ENCODE measurements around the gene DPH2.

DNA sequence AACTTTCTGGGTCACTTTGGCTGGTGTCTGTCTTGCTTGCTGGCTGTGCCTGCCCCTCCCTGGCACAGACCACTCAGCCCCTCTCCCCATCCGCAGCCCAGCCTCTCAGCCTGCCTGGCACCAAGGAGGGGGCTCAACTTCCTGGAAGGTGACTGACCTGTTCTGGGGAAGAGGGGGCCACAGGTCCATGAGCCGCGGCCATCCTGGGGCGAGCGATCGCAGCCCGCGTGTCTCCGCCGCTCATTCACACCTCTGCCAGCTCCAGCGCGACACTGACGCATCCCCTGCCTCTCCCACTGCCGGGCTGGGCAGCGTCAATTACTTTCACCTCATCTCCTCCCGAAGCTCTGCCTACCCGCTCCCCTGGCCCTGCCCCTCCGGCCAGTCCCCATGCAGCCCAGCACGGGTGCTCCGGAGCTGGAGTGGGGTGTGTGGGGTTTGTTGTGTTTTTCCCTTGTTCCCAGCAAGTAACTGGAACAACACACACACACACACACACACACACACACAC, 47.1 kb downstream of the DPH2 start:
- TF ChIP-seq, protein P1, sequence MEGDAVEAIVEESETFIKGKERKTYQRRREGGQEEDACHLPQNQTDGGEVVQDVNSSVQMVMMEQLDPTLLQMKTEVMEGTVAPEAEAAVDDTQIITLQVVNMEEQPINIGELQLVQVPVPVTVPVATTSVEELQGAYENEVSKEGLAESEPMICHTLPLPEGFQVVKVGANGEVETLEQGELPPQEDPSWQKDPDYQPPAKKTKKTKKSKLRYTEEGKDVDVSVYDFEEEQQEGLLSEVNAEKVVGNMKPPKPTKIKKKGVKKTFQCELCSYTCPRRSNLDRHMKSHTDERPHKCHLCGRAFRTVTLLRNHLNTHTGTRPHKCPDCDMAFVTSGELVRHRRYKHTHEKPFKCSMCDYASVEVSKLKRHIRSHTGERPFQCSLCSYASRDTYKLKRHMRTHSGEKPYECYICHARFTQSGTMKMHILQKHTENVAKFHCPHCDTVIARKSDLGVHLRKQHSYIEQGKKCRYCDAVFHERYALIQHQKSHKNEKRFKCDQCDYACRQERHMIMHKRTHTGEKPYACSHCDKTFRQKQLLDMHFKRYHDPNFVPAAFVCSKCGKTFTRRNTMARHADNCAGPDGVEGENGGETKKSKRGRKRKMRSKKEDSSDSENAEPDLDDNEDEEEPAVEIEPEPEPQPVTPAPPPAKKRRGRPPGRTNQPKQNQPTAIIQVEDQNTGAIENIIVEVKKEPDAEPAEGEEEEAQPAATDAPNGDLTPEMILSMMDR (IDR thresholded peaks at IDR 0.05), result no peak
- no peak for TF ChIP-seq POLR2A (IDR thresholded peaks at IDR 0.05)

All from adrenal gland (tissue), 5 donors.